HEK293 (cell line): ENCODE measurements around the gene AGGF1.
"Not testable (repeated sequence)": the region's sequence is repeated elsewhere in the genome, so short reads cannot be mapped to it uniquely, and the experiment has no call there.

Source experiments
- GLI4 ChIP-seq: fragments of 450-650 bp; formaldehyde crosslinking; IDR thresholded peaks from 2 replicates; pipeline ENCODE4 v1.5.1; 2016; ENCODE audit warnings: missing biosample characterization, missing genetic modification characterization
- TF ChIP-seq, protein P1 (sequence below): fragments of 450-650 bp; formaldehyde crosslinking; IDR thresholded peaks from 2 replicates; pipeline ENCODE4 v1.5.1; 2016; ENCODE audit warnings: missing biosample characterization, missing genetic modification characterization

DNA sequence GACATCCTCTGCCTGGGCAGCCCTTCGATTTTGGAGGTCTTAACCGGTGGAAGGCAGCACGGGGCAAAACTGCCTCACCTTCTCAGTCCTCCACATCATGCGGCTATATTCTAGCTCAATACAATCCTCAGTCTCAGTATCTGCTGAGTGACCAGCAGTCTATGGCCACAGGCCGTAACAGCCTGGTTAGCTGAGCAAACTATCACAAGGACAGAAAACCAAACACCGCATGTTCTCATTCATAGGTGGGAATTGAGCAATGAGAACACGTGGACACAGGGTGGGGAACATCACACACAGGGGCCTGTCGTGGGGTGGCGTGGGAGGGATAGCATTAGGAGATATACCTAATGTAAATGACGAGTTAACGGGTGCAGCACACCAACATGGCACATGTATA lies 50.3 kb downstream of the AGGF1 start:
- not testable (repeated sequence) for TF ChIP-seq GLI4 (tag by site-specific recombination)
- TF ChIP-seq, protein P1, sequence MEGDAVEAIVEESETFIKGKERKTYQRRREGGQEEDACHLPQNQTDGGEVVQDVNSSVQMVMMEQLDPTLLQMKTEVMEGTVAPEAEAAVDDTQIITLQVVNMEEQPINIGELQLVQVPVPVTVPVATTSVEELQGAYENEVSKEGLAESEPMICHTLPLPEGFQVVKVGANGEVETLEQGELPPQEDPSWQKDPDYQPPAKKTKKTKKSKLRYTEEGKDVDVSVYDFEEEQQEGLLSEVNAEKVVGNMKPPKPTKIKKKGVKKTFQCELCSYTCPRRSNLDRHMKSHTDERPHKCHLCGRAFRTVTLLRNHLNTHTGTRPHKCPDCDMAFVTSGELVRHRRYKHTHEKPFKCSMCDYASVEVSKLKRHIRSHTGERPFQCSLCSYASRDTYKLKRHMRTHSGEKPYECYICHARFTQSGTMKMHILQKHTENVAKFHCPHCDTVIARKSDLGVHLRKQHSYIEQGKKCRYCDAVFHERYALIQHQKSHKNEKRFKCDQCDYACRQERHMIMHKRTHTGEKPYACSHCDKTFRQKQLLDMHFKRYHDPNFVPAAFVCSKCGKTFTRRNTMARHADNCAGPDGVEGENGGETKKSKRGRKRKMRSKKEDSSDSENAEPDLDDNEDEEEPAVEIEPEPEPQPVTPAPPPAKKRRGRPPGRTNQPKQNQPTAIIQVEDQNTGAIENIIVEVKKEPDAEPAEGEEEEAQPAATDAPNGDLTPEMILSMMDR (tag by site-specific recombination): not testable (repeated sequence)
